NCI-H1930 (cell line): ENCODE results near the gene PTGES.
"Not testable (repeated sequence)": the region's sequence is repeated elsewhere in the genome, so short reads cannot be mapped to it uniquely, and the experiment has no call there.

ENCODE experiments used
- DNase-seq, 2 experiments: peaks; one replicate each; lab custom pipeline; 2025; lab: John Stamatoyannopoulos, UW

PTGES gene

DNA sequence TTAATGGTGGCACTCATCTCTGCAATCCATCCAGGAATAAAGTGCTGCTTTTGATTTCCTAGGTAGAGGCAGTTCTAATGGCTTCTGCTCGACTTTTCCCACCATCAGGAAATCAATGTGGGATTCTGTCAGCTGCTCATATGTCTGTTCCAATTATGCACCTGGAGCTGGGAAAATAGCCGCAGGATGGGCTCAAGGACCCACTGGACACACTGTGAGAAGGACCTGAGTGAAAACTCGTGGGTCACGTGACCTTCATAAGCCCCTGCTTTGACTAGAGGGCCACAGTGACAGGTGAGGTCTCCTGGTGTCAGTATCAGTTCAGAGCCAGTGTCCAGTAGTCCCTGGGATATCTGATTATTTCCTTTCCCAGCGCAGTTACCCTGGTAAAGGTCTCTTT is 17.9 kb upstream of the PTGES start:
- no peak for DNase-seq

DNA sequence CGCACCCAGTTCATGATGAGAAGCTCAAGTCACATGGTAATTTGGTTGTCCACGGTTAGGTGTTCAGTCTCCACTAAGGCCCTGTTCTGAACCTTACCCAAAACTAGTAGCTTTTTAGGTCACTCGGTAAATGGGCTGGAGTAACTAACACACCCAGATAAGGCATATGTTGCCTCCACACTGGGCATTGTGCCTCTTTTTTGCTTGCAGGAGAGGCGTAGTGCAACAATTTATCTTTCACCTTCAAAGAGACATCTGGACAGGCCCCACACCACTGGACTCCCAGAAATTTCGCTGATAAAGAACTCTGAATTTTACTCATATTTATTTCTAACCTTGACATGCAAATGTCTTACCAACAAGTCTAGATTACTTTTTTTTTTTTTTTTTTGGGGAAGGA is 16.8 kb upstream of the PTGES start:
- DNase-seq = no peak

DNA sequence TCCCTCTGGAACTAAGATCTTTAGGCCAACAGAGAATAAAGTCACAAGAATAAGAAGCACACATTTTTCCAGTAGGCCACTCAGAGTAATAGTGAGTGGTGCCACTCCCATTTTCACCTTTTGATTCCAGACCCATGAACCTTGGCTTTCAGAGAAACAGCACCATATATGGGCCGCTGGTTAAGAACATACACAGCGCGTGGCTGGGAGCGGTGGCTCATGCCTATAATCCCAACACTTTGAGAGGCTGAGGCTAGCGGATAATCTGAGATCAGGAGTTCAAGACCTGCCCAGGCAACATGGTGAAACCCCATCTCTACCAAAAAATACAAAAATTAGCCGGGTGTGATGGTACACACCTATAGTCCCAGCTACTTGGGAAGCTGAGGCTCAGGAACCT is 15.6 kb upstream of the PTGES start:
- no peak for DNase-seq

DNA sequence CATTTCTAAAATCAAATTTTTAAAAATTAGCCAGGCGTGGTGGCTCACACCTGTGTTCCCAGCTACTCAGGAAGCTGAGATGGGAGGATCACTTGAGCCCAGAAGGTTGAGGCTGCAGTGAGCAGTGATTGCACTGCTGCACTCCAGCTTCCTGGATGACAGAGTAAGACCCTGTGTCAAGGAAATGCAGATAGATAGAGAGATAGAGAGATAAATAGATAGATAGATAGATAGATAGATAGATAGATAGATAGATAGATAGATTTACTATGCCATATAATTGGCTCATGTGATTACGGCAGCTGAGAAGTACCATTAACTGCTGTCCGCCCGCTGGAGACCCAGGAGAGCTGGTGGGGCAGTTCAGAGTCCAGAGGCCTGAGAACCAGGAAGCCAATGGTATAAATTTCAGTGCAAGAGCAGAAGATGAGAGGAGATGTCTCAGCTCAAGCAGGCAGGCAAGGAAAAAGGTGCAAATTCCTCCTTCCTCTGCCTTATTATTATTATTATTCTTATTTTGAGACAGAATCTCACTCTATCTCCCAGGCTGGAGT is 13.0 kb upstream of the PTGES start:
- DNase-seq = no peak

DNA sequence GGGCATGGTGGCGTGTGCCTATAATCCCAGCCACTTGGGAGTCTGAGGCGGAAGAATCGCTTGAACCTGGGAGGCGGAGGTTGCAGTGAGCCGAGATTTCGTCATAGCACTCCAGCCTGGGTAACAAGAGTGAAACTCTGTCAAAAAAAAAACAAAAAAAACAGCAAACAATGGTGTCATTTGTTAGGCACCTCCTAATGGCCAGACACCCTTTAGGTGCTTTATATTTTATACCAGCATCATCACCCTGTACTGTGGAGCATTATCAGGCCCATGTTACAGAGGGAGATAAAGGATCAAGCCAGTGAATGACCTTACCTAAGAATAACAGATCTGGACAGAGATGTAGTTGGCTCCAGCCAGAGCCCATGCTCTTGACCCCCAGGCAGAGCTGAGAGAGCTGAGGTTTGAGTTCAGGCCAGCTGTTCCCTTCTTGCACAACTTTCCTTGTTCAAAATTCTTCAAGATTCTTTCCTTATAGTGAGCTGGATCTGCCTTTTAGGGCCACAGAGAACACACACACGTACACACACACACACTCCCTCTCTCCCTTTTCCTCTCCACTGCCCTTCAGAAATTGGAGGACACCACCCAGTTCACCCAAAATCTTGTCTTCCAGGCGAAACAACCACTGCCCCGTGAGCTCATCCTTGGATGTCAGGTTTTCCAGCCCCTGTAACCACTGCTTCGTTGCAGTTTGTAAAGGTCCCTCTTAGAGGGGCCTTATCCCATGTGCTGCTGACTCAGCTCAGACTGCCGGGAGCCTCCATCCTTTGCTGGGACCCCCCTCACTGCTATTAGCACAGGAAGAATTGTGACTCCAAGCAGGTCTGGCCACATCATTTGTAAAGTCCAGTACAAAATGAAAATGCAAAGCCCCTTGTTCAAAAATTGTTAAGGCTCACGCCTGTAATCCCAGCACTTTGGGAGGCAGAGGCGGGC is 10.4 kb upstream of the PTGES start:
- DNase-seq = no peak

DNA sequence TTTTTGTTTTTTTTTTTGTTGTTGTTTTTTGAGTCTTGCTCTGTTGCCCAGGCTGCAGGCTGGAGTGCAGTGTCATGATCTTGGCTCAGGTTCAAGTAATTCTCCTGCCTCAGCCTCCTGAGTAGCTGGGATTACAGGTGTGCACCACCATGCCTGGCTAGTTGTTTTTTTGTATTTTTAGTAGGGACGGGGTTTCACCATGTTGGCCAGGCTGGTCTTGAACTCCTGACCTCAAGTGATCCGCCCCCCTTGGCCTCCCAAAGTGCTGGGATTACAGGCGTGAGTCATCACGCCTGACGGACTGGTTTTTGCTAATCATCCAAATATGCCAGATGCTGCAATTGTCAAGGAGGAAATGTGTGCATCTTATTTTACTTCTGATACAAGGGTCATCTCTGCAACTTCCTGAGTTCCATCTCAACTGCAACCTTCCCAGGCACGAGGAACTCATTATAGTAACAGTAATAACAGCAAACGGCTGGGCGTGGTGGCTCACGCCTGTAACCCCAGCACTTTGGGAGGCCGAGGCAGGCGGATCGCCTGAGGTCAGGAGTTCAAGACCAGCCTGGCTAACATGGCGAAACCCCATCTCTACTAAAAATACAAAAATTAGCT is 9.6 kb upstream of the PTGES start:
- not testable (repeated sequence) for DNase-seq

DNA sequence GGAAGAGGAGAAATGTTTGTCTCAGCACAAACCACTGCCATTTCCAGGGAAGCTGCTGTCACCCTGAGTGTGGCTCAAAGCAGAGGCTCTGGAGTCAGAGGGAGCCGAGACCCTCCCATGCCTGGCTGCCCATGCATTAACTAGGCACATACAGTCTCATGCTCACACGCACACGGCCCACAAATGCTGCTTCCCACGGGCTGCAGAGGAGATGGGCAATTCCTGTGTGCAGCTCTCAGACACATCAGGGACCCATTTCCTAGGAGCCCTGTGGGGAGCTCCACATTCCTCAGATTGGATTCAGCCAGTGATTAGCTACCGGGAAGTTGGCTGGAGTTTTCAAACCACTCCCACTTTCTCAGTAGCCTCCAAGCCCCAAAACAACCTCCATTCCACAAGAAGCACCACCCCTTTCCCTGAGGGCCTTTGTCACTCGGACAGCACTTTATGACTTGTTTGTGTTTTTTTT is 9.1 kb upstream of the PTGES start:
- no peak for DNase-seq

DNA sequence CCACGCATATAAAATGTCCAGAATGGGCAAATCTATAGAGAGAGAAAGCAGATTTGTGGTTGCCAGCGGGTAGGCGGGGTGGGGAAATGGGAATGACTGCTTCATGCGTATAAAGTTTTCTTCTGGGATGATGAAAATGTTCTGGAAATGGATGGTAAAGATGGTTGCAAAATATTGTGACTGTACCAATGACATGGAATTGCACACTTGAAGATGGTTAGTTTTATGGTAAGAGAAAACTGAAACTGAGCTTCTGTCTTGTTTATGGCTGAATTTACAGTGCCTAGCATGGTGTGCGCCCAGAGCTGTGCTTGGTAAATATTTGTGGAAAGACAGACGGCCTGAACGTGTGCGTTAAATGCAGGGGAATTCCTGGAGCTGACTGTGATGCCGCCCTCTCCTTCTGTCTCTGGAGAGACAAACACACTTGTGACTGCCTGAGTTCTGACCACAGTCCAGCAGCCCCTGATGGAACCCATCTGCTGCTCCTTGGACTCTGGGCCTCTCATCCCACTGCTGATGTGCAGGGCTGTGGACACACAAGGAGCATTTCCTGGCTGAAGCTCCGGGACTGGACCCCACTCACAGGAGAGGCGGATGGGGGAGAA is 8.6 kb upstream of the PTGES start:
- DNase-seq = no peak

DNA sequence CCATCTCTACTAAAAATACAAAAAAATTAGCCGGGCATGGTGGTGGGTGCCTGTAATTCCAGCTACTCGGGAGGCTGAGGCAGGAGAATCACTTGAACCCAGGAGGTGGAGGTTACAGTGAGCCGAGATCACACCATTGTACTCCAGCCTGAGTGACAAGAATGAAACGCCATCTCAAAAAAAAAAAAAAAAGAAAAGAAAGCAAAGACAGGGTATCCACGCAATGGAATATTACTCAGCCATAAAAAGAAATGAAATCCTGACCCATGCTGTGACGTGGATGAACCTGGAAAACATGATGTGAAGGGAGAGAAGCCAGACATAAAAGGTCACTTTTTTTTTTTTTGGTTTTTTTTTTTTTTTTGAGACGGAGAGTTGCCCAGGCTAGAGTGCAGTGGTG is 7.9 kb upstream of the PTGES start:
- not testable (repeated sequence) for DNase-seq

DNA sequence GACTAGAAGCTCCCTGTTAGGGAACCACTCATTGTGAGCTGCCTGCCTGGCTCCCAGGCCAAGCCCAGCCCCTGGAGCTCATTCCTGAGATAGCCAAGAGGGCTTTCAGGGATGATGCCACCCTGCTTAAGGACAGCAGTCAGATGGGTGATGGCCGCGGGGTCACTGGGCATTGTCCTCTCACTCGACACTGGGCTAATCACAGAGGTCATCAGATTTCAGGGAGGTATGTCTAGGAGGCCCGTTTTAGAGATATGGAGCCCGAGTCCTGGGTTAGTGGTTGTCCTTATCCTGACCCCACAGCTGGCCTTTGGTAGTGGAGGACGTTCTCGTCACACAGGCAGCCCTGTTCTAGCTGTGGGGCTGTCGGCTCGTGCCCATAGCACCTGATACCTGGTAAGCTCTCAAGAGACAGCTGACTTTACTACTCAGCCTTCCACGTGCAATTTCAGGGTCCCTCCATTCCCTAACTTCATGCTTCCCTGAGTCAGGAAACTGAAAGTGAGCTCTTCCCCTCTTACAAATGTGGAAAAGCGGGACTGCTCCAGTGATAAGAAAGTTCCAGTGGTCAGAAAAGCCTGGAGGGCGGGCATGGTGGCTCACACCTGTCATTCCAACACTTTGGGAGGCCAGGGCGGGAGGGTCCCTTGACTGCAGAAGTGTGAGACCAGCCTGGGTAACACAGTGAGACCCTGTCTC is 7.1 kb upstream of the PTGES start:
- no peak for DNase-seq

DNA sequence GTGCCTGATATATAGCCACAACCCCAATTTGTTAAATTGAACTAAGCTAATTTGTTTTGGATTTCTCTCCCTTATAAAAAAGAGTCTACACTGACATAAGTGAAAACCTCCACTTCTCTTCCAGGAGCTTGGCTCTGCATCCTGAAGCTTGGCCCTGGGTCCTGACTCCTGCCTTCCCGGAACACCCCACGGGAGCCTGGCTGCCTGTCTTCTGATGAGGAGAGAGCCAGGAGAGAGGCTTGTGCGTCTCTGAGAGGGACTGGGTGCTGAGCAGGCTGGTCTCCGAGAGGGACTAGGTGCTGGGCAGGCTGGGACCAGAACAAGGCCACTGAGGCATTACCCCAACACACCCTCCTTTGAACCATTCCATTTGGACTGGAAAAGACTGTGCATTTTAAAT is 6.5 kb upstream of the PTGES start:
- DNase-seq = no peak

DNA sequence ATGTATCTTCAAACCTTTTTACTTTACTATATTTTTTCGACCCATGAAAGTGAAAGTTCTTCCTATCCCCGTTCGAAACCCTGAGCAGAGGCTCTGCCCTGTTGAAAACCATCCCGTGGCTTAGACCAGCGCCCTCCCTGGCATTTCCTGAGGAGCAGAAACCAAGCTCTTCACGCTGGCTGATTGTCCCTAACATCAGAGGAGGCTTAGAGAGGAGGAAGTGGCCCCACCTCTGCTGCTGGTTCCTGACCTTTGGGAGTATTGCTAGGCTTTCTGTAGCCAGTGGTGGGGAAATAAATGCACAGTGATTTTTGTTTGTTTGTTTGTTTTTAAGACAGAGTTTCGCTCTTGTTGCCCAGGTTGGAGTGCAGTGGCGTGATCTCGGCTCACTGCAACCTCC is 4.2 kb upstream of the PTGES start:
- DNase-seq = no peak

DNA sequence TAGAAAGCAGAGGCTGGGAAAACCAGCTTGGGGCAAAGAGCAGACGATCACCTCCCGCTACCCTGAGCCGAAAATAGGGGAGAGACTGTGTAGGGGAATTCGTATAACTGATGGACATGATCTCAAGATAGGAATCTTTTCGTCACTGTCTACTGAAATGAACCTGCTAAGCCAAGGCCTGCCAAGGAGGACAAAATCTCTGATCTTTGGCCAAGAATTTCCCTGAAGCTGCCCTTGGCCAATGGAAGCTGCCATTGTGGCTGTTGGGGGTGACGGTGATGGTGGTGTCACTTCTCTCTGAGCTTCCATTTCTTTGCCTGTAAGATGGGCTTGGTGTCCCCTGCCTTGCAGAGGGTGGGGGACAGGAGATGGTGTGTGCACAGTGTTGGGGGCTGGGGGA is 3.3 kb upstream of the PTGES start:
- DNase-seq = no peak

DNA sequence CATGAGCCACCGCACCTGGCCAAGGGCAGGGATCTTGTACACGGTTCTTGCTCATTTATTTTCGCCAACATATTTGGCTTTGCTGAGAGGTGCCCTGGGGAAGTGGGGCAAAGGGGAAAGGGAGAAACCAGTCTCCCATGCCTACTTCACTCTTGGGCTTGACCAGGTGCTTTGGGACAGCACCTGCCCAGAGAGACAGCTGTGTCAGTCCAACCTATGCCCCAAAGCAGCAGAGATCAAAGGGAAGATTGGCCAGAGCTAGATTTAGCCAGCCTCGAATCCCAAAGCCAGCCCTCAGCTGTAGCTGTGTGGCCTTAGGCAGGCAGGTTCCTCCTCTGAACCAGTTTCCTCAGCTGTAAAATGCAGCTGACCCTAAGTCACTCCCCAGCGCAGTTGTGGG is 2.3 kb upstream of the PTGES start:
- DNase-seq = no peak

DNA sequence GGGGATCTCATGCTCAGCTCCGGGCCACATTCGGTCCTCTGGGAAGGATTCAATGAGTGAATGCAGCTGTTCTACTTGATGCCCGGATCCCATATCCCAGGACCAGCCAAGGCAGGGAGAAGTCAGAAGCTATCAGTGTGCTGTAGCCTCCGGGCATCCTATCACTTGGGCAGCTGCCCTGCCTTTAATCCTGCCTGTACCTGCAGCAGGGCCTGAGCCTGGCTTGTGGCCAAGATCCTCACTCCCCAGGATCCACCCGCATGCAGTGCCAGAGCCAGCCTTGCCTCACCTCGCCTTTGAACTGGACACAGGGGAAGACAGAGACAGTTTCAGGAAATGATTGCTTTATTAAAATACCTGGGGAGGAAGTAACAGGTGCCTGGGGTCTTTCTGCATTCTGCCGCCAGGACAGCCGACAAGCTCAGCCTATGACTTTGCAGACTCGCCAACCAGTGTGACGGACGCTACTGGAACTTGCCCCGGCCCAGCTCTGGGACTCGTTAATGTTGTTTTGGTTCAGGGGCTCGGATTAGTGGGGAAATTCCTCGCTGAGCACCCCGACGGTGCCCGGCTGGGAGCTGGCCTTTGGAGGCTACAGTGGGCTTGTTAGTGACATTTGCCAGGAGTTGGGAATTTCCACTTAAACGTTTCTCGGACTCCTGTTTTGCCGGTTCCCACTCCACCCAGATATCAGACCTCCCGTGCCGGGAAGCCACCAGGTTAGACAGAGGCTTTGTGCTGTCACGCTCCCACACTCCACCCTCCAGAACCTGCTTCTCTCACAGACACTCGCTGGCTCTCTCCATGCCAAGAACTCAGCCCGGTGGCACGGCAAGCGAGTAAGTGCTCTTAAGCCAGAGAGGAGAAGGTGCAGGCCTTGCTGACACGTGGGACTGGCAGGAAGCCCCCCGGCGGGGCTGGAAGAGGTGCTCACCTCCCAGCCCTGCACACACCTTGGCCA is 721 bp downstream of the PTGES start:
- no peak for DNase-seq

DNA sequence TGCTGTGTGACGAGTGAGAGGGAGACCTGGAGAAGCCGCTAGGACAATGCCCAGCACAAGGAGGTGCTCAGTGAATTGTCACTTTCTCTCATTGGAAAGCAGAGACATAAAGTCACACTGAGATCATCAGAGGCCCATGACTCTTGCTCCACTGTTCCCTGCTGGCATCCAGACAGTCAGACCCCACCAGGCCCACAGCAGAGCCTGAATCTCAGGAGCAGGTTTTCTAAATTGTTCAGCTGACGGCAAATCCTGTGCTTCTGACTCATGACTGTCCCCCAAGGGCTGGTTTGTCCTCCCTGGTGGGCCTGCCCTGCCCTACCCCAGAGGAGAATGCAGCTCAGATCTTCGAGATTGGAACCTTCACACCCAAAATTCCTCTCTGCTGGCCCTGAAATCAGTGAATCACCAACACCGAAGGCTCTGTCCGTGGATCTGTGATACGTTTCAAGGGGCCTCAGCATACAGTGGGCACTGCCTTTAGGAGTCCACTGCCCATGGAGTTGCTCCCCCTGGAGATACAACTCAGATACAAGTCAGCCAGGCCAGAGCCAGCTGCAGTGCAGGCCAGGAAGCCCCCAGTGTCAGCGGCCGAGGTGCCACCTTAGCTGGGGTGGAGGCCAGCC is 2.7 kb downstream of the PTGES start:
- no peak for DNase-seq

DNA sequence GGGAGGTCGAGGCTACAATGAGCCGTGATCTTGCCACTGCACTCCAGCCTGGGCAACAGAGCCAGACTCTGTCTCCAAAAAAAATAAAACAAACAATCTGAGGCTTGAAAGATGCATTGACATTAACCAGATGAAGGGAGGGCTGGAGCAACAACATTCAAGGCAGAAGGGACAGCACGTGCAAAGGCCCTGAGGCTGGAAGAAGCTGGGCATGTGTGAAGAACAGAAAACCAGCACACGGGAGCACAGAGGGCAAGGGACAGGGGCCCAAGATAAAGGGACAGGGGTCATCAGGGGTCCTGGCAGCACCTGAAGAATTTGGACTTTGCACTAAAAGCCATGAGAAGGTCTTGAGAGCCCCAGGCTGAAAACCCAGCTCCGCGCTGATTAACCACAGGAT is 3.3 kb downstream of the PTGES start:
- no peak for DNase-seq

DNA sequence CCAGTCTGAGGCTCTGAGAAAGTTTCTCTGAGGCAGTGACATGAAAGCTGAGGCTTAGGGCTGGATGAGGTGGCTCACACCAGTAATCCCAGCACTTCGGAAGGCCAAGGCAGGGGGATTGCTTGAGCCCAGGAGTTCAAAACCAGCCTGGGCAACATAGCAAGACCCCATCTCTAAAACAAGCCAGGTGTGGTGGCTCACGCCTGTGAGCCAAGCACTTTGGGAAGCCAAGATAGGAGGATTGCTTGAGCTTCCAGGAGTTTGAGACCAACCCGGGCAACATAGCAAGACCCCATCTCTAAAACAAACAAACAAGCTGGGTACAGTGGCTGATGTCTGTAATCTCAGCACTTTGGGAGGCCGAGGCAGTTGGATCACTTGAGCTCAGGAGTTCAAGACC is 3.8 kb downstream of the PTGES start:
- not testable (repeated sequence) for DNase-seq

DNA sequence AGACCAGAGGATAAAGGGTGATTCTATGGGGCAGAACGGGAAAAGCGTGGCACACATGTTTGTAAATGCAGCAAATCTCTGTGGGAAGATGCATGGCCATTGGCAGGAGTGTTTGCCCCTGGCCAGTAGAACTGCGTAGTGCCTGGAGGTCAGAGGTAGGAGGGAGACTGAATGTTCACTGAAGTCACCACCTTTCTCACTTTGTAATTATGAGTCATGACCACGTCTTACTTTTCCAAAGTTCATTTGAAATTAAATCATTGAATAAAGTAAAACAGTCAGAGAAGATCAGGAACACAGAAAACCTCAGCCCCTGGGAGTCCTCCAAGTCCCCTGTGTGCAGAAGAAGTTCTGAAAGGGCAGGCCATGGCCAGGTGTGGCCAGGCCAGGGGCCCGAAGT is 4.6 kb downstream of the PTGES start:
- DNase-seq = no peak

DNA sequence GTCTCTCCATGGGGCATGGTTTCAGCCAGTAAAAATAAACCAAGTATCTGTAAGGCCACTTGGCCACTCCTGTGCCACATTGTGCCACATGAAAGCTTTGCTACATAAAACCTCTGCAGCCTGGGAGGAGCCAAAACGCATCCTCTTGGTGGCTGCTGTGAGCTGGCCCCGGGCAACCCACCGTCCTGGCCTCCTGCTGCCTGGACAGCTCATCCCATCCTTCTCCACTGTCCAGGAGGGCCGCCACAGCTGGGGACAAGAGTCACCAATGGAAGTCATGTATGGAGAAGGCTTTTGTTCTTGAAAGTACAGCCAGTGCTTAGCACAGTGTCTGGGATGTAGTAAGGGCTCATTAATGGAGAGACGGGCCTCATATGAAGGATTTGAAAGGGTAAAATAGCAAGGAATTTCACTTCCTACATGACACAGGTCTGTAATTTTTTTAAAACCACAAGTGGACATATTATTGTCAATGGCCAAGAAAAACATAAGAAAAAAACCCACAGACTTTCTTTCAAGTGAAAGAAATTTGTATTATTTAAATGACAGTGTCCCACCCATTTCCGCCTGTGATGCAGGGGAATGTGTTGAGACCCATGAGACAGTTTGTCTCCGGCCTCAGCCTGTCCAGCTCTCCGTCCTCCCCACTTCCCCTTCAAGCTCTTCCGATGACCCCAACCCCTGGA is 6.6 kb downstream of the PTGES start:
- no peak for DNase-seq
